Inferior parietal cortex (tissue), 1 donor: ENCODE data around the gene RHBDL1.

Experiments used
- DNase-seq: peaks from one replicate; pipeline ENCODE4 v3.0.0-alpha.2; 2016; ENCODE audit errors: extremely low spot score

RHBDL1 gene

DNA sequence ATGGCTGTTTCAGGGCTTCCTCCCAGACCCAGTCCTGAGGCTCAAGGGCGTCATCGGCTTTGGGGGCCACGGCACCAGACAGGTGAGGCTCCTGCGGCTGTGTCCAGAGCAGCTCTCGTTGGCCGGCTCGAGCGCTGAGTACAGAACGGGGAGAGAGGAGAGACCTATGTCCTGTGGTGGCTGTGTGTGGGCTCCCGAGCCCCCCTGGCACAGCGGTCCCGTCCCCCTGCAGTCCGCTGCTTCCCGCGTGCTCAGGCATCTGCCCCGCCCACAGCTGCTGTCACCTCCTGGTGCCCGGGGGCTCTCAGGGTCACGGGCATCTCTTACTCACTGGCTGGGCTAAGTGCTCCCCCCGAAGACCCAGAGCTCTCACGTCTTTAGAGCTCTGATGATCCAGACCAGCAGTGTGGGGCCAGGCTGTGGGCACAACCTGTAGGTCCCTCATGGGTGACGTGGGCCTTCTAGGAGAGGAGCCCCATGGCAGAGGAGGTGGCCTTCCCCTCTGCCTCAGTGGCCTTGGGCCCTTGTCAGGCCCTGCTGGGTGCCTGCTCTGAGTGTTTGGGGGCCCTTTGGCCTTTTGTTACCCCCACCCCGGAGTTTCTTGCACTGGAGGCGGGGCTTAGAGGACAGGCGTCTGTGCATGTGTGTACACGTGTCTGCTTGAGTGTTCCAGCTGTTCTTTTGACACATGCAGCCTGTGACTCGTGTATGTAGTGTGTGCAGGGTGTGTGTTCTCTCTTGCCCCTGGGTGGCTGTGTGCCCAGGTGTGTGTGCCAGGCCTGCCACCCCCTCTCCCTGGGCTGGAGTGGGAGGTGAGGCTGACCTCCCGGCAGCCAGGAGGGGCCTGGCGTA, 22.8 kb upstream of the RHBDL1 start:
- DNase-seq: no peak

GRCh38 chr16:654034-654433, 21.4 kb upstream of the RHBDL1 start:
- no peak for DNase-seq

- no peak for DNase-seq
Measured at GRCh38 chr16:657487-657886, 18.0 kb upstream of the RHBDL1 start.

GRCh38 chr16:658679-659571, 16.5 kb upstream of the RHBDL1 start:
- no peak for DNase-seq

DNA sequence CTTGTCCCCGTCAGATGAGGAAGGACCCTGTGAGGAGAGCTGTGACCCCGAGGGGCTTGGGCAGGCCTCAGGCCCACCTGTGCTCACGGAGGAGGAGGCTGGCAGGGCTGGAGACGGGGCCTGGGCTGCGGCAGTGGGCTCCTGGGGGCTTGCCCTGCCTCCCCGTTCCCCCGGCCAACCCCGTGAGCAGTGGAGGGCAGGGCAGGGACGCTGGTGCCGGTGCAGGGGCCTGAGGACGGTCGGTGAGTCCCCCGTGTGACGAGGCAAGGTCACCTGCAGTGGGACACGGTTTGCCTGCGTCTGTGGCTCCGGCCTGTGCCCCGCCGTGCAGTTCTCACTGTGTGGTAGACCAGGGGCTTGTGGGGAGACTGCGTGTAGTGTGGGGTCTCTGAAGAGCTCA, 15.9 kb upstream of the RHBDL1 start:
- DNase-seq: no peak

GRCh38 chr16:660132-660458, 15.4 kb upstream of the RHBDL1 start:
- DNase-seq: no peak

GRCh38 chr16:660459-661183, 14.8 kb upstream of the RHBDL1 start:
- peak; percentile 75 for DNase-seq

DNA sequence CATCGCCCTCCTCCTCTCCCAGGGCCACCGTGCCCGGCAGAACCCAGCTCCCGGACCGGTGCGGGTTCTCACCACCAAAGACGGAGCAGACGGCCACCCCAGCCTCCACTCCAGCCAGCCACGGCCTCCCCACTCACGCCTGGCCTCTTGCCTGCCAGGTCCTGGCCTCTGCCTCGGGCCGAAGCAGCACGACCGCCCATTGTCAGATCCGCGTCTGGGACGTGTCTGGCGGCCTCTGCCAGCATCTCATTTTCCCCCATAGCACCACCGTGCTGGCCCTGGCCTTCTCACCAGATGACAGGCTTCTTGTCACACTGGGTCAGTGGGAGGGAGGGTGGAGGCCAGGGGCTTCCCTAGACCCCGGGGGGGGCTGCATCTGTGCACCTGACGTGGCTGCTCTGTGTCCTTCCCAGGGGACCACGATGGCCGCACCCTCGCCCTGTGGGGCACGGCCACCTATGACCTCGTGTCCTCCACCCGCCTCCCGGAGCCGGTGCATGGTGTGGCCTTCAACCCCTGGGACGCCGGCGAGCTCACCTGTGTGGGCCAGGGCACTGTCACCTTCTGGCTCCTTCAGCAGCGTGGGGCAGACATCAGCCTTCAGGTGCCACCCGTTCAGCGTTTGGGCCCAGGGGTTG, 14.2 kb upstream of the RHBDL1 start:
- DNase-seq: no peak

DNA sequence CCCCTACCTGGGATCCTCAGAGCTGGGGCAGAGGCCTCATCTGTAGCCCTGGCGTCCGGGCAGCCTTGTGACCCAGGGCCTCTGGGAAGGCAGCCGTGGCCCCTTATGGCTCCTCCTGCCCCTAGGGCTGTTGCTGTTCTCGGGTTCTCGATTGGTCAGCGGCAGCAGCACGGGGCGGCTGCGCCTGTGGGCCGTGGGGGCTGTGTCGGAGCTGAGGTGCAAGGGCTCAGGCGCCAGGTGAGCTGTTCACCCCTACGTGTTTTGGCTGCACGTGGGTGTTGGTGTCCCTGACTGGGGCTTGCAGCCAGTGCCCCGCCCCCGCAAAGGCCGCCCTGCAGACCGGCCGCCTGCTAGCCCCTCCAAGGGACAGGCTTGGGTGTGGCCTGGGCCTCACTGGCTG, 13.4 kb upstream of the RHBDL1 start:
- no peak for DNase-seq

- no peak for DNase-seq
Measured at GRCh38 chr16:662597-662996, 12.9 kb upstream of the RHBDL1 start.

- no peak for DNase-seq
Measured at GRCh38 chr16:666572-666971, 8.9 kb upstream of the RHBDL1 start.

DNA sequence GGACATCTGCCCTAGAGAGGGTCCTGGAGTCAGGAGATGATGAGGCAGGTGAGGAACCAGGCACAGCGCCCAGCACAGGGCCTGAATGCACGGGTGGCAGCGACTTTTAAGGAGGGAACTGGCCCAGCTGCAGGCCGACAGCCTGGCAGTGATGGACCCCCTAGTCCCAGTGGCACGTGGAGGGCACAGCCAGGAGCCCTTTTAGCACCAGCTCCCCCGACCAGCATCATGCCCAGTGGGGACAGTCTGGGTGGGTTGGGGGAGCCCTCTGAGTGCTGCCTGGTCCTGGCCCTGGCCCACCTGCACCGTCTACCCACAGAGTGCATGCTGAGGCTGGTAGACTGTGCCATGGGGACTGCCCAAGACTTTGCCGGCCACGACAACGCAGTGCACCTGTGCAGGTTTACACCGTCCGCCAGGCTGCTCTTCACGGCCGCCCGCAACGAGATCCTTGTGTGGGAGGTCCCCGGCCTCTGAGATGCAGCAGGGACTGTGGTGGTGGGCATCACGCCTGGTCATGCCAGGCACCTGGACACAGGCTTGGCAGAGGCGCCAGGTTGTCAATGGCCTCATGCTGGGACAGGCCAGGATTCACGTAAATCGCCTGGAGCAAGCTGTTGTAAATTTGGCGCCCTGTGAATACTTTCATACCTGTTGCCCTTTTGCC, 8.2 kb upstream of the RHBDL1 start:
- no peak for DNase-seq

GRCh38 chr16:667780-668518, 7.5 kb upstream of the RHBDL1 start, which contains the start of gene RHOT2:
RHOT2 (plus strand) TSS chr16:668132; CDS start chr16:668200, 68 bp downstream.
- peak; percentile 91 for DNase-seq

DNA sequence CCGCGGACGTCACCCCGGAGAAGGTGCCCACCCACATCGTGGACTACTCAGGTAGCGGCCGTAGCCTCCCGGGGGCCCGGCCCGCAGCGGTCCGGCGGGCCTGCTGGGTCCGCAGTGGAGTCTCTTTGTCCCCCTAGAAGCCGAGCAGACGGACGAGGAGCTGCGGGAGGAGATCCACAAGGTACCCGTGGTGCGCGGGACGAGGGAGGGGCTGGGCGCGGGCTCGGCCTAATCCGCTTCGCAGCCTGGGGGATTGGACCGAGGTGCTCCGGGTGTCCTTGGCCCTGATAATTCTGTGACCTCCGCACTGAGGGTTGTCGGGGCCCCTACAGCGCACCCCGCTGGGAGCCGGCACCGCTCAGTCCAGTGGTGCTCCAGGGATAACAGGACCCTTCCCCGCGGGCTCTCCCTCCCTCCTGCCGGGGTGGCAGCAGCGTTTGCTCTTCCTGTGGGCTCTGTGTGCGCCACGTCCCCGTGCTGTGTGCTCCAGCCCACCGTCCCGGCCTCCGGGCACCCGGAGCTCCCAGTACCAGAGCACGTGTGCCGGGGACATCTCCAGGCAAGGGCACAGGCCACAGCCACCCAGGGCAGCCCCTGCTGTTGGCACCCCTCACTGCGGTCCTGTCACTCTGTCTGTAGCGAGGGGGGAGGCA, 6.8 kb upstream of the RHBDL1 start:
- no peak for DNase-seq

- DNase-seq: no peak
Measured at GRCh38 chr16:669666-670065, 5.8 kb upstream of the RHBDL1 start.

- DNase-seq: no peak
Measured at GRCh38 chr16:670485-671352, 4.8 kb upstream of the RHBDL1 start.

GRCh38 chr16:671353-672131, 3.9 kb upstream of the RHBDL1 start:
- DNase-seq: no peak

DNA sequence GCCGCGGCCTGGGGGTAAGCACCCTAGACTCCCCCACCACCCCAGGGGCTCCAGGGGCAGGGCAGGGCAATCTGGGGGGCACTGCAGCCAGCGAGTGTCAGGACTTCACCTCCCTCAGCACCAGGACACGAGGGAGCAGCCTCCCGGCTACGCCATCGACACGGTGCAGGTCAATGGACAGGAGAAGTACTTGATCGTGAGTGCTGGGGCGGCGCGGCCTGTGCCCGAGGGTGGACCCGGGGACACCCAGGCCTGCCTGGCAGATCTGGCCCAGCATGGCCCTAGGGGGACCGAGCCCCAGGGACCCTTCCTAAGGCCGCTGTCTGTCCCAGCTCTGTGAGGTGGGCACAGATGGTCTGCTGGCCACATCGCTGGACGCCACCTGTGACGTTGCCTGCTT, 3.1 kb upstream of the RHBDL1 start:
- DNase-seq: no peak
